Measurements from ENCODE around the gene TSR1. TPM values are rescaled to one million over a fixed set of nuclear protein-coding genes. Genes with fewer than 3 reads are reported as not detected.

Gene TSR1
- polyA plus RNA-seq, 12 donors = 26.7 to 41.9 (median 38.8) TPM; not detected in 1

- DNase-seq = no peak
Measured at GRCh38 chr17:2295575-2295974, 40.7 kb downstream of the TSR1 start.

- no peak for DNase-seq
Measured at GRCh38 chr17:2292100-2292499, 44.2 kb downstream of the TSR1 start.

- no peak for DNase-seq
Measured at GRCh38 chr17:2289878-2290478, 46.3 kb downstream of the TSR1 start.

- DNase-seq = no peak
Measured at GRCh38 chr17:2283302-2283701, 53.0 kb downstream of the TSR1 start.

GRCh38 chr17:2282297-2282873 is 53.9 kb downstream of the TSR1 start:
- peak; percentile 72 for DNase-seq

GRCh38 chr17:2279707-2280106 is 56.5 kb downstream of the TSR1 start:
- no peak for DNase-seq

- no peak for DNase-seq
Measured at GRCh38 chr17:2277429-2278170, 58.7 kb downstream of the TSR1 start.

- DNase-seq = no peak
Measured at GRCh38 chr17:2275722-2276121, 60.5 kb downstream of the TSR1 start.

GRCh38 chr17:2274414-2274813 is 61.8 kb downstream of the TSR1 start:
- no peak for DNase-seq

Other genes starting within 250 kb of the TSR1 start
- 10 to 100 TPM in 11 of 12 donors, not detected in 1; 12.2 to 33.6 (median 18.2) TPM for gene SMG6, start 32.7 kb downstream of the TSR1 start, polyA plus RNA-seq (ENCODE audit: insufficient read length in 12 of 12)
- 10 to 100 TPM in 11 of 12 donors, not detected in 1; 14.2 to 46.0 (median 20.7) TPM for gene SRR, start 32.5 kb downstream of the TSR1 start, polyA plus RNA-seq (ENCODE audit: insufficient read length in 12 of 12)
- gene SGSM2, start 1.0 kb upstream of the TSR1 start, polyA plus RNA-seq (ENCODE audit: insufficient read length in 12 of 12) = 10 to 100 TPM in 11 of 12 donors, not detected in 1; 34.4 to 71.3 (median 39.9) TPM
- gene MNT, start 64.6 kb upstream of the TSR1 start, polyA plus RNA-seq (ENCODE audit: insufficient read length in 12 of 12) = 10 to 100 TPM in 10 of 12 donors, 1 to 10 TPM in 1, not detected in 1; 9.5 to 26.0 (median 14.5) TPM
- gene METTL16, start 175.4 kb upstream of the TSR1 start, polyA plus RNA-seq (ENCODE audit: insufficient read length in 12 of 12) = 10 to 100 TPM; 10.8 to 74.4 (median 23.7) TPM

All from muscle of arm (tissue), 12 donors.